GM21717 (cell line): ENCODE results near the gene NEK2.
"Not testable (repeated sequence)": the region's sequence is repeated elsewhere in the genome, so short reads cannot be mapped to it uniquely, and the experiment has no call there.

Experiments
- ATAC-seq: cut with Tn5 transposase; IDR thresholded peaks from one replicate; pipeline ENCODE4 v1.9.1; 2021; ENCODE audit warnings: mild to moderate bottlenecking, moderate library complexity; ENCODE audit not compliant: unreplicated experiment

The NEK2 gene

GRCh38 chr1:211634461-211634860, 41.0 kb downstream of the NEK2 start:
- ATAC-seq: no peak

GRCh38 chr1:211633524-211633846, 41.9 kb downstream of the NEK2 start:
- ATAC-seq: no peak

DNA sequence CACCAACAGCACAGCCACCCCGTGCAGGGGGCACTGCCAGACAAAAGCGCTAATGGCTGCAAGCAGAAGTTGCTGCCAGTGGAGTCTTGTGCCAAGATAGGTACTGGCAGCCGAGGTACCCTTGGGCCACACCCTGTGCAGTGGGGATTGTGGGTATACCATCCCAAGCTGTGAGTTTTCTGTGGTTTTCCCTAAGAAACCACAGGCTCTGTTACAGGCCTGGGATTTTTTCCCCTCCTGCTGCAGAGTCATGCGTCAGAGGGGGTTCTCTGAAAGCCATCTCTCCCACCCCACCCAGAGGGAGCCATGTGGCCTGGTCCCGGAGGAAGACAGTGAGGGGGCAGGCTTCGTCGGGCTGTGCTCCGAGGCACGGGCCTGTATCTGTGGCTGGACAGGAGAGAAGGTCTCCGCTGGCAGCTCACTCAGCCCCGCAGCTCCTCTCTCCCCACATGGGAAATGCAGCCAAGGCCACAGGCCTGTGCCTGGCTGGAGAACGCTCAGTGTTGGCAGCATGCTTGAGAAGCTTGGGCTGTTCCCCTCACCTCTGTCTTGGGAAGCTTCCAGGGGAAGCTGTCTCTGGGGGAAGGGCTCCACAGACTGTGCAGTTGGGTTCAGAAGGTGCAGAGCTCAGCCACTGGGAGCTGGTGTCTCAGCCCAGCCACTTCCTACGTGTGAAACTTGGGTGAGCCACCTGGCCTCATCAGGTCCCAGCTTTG, 42.5 kb downstream of the NEK2 start:
- ATAC-seq: peak; percentile 19

- peak; percentile 68 for ATAC-seq
These were observed 43.2 kb downstream of the NEK2 start for GRCh38 chr1:211632117-211632807.

- no peak for ATAC-seq
These were observed 44.3 kb downstream of the NEK2 start for GRCh38 chr1:211631168-211631567.

DNA sequence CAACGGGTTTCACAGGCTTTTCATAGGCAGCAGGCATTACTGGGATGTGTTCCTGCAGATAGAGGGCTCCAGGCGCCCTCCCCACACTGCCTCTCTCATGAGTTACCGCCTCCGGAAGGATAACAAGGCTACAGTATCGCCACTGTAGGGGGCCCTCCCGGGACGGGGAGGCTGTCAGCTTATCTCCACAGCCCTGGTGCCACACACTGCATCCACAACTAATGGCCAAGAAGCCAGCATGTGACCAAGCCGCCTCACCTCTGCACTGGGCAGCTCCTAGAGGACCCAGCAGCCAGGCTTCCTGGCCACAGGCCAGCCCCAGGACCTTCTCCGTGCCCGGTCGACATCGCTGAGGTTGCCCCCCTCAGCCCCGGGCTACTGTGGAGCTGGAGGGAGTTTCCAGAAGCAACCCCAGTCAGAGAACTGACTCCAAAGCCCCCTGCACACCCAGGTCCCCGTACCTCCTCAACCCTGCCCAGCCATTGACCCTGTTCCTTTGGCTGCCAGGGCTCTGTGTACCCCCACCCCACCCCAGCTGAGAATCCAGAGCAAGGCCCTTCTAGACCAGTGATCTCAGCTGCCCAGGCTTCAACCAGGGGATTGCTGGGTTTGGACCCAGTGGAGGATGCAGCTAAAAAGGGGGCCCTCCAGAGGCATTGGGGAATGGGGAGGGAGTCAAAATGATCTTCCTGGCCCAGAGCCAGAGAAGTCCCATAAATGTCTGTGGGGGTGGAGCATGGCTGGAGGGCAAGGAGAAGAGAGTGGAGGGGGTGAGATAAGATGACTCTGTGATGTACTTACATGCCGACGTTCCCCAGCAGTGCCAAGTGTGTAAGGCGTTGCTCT, 45.0 kb downstream of the NEK2 start:
- no peak for ATAC-seq

GRCh38 chr1:211628417-211628816, 47.0 kb downstream of the NEK2 start:
- ATAC-seq: no peak

GRCh38 chr1:211627259-211627658, 48.2 kb downstream of the NEK2 start:
- ATAC-seq: no peak

DNA sequence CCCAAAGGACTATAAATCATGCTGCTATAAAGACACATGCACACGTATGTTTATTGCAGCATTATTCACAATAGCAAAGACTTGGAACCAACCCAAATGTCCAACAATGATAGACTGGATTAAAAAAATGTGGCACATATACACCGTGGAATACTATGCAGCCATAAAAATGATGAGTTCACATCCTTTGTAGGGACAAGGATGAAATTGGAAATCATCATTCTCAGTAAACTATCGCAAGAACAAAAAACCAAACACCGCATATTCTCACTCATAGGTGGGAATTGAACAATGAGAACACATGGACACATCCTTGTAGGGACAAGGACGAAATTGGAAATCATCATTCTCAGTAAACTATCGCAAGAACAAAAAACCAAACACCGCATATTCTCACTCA, 49.6 kb downstream of the NEK2 start:
- ATAC-seq: not testable (repeated sequence)

GRCh38 chr1:211625040-211625439, 50.4 kb downstream of the NEK2 start:
- ATAC-seq: no peak

- no peak for ATAC-seq
These were observed 51.9 kb downstream of the NEK2 start for GRCh38 chr1:211623515-211623914.

GRCh38 chr1:211621447-211622198, 53.8 kb downstream of the NEK2 start:
- ATAC-seq: no peak

DNA sequence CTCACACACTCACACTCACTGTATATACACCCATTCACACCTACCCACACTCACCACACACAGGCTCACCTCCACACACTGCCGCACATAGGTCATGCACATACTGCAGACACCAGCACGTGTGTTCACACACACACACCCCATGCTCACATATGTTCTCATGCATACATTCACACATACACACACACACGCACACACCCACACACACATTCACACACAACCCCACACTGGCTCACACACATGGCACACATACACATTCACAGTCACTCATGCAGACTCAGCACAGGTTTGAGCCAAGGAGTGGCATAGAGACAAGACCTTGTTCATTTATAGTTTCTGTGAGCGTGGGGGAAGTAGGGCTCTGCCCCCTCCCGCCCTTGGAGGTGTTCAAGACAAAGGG, 55.3 kb downstream of the NEK2 start:
- no peak for ATAC-seq

GRCh38 chr1:211619033-211619996, 56.1 kb downstream of the NEK2 start:
- no peak for ATAC-seq

DNA sequence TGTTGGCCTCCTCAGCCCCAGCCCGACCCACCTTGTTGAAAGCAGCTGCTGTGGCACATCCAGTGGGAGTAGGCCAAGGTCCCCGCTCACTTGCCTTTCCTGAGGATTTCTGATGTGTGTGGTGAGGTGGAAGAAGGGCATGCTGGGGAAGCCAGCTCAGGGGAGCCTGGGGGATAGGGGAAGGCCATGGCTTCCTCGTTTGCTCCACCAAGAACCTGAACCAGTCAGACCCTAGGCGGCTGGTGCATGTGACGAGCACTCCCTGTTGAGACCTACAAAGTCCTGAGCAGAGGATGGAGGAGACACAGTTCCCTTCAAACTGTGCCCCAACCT, 58.5 kb downstream of the NEK2 start:
- no peak for ATAC-seq

DNA sequence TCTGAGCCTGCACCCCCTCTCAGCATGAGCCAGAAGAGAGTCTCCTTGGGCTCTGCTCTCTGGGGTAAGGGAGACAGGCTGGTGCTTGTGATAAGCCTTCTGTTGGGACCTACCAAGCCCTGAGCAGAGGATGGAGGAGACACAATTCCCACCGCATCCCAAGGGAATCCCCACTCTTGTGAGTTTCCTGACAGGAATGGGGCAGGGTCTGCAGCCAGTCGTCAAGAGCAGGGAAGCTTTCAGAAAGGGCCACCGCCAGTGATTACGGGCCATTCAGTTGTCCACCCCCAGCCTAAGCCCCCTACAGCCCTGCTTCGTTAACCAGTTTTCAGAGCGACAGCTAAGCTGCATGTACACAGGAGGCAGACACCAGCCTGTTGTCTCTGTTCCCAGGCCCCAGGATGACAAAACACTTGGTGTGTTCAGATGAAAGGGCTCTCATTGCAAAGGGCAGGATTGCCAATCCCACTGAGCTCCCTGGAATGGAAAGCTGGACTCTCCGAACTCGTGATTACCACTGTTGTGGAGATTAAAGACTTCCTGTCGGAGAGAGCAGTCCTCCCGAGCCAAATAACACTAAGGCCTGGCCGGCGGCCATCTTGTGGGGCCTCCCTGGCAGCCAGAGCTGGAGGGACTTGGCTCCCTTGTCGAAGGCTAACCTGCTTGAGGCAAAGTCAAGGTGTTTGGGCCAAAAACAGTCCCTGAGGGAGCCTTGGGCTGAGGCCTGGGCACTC, 59.0 kb downstream of the NEK2 start:
- ATAC-seq: no peak

- ATAC-seq: no peak
These were observed 60.8 kb downstream of the NEK2 start for GRCh38 chr1:211614615-211615014.

DNA sequence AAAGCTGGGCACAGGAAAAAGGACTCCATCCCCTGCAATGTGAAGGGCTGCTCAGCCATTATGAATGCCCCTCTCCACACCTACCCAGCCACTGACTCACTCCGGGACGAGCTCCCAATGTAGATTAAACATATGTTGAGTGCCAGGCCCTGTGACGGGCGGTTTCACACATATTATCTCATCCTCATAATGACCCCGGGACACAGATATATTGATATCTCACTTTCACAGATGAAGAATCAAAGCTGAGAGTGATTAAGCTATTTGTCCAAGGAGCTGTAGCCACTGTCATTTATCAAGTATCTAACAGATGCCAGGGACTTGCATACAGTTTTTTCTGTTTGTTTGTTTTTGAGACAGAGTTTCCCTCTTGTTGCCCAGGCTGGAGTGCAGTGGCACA, 61.5 kb downstream of the NEK2 start:
- ATAC-seq: no peak

DNA sequence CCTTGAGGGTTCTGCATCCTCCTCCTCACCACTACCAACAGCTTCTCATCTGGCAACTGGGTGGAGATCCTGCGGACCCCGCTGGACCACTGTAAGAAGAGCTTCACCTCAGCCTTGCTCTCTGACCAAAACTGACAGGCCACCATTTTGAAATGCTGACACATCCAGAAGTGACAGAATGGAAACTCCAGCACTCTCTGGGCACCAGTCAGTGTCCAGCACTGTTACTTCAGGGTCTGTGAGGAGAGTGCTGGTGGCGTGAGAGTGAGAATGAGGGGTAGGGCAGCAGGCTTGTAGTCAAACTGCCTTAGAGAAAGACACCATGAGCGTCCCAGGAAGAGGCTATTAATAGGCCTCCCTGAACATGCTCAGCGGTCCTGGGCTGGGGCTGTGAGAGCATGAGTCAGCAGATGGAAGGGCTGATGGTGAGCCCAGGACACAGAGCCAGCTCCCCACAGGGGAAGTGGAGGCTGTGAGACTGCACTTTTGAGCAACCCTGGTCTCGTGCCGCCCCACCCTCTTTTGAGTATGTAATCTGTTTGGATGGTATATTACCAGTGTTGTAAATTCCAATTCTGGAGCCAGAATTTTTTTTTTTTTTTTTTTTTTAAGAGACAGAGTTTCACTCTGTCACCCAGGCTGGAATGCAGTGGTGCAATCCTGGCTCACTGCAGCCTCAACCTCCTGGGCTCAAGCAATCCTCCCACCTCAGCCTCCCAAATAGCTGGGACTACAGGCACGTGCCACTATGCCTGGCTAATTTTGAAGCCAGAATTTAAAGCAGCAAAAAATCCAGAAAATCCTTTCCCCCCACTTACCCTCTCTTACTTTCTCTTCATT, 62.1 kb downstream of the NEK2 start:
- no peak for ATAC-seq
